Measurements from ENCODE around the gene DOK7. TPM values are rescaled to one million over a fixed set of nuclear protein-coding genes. Genes with fewer than 3 reads are reported as not detected.
"Not testable (repeated sequence)": the region's sequence is repeated elsewhere in the genome, so short reads cannot be mapped to it uniquely, and the experiment has no call there.

The DOK7 gene
- total RNA-seq, 2 donors from 2014 or later: 0.24 to 0.70 TPM

GRCh38 chr4:3495204-3495975 is 32.3 kb downstream of the DOK7 start:
- no peak for ATAC-seq
- intact Hi-C loops (cut with DNase I, micrococcal nuclease): no loop called here
- DNase-seq: no peak

DNA sequence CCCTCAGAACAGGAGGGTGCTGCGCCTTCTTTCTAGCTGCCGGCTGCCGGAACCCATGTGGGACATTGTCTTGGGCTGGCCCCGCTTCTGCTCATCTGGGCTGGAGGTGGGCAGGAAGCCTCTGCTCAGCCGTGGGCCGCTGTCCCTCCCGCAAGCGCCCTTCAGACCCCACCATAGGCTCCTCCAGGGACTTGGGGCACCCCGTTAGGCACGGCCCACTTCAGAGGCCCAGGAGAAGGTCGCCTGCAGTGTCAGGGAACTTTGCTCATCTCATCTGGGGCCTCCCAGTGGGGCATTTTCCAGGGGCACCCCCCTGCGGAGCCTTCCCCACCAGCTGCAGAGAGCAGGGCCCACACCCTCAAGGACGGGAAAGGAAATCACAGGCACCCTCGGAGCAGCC is 32.9 kb downstream of the DOK7 start:
- intact Hi-C loops (cut with DNase I, micrococcal nuclease): no loop called here
- no peak for DNase-seq
- no peak for ATAC-seq

- DNase-seq (no peak), ATAC-seq (peak; percentile 4)
- intact Hi-C loops (cut with DNase I, micrococcal nuclease): no loop called here
Observed at GRCh38 chr4:3497095-3497494, 34.0 kb downstream of the DOK7 start.

- intact Hi-C loops (cut with DNase I, micrococcal nuclease): no loop called here
- DNase-seq (no peak), ATAC-seq (peak; percentile 23)
Observed at GRCh38 chr4:3497523-3498389, 34.6 kb downstream of the DOK7 start.

- intact Hi-C loops (cut with DNase I, micrococcal nuclease): no loop called here
- no peak for DNase-seq
- no peak for ATAC-seq
Observed at GRCh38 chr4:3498407-3498806, 35.3 kb downstream of the DOK7 start.

DNA sequence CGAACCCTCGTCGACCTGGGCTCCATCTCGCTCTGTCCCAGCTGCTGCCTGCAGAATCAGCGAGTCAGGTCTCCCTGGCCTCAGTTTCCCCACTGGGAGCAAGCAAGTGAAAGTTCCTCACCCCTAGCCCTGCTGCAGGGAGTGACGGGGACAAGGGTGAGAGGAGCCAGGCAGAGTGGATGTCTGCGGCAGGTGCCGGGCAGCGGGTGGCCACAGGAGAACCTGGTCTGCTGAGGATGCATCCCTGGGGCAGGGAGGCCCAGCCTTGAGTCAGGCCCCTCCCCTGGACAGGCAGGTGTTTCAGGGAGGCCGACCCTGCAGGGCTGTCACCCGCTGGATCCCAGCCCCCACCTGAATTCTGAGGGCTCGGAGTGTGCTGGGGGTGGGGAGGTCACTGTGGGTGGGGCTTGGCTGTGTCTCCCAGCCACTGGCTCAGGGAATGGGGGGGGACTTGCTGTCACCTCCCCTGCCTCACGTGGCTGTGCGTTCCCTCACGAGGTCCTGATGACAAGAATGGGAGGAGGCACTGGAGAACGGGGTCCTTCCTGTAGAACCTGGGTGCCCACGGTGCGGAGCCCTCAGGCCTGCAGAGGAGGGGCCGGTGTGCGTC is 35.9 kb downstream of the DOK7 start:
- intact Hi-C loops (cut with DNase I, micrococcal nuclease): no loop called here
- ATAC-seq: no peak

GRCh38 chr4:3499710-3500109 is 36.6 kb downstream of the DOK7 start:
- ATAC-seq: no peak
- intact Hi-C loops (cut with DNase I, micrococcal nuclease): no loop called here
- DNase-seq: no peak

More for the DNA sequence above, 35.9 kb downstream of the DOK7 start:
- DNase-seq: no peak

GRCh38 chr4:3500111-3500510 is 37.0 kb downstream of the DOK7 start:
- ATAC-seq (no peak), DNase-seq (no peak)
- intact Hi-C loops (cut with DNase I, micrococcal nuclease): no loop called here

GRCh38 chr4:3500634-3501101 is 37.6 kb downstream of the DOK7 start:
- ATAC-seq (no peak), DNase-seq (no peak)
- intact Hi-C loops (cut with DNase I, micrococcal nuclease): no loop called here

- ATAC-seq (no peak), DNase-seq (no peak)
- intact Hi-C loops (cut with DNase I, micrococcal nuclease): no loop called here
Observed at GRCh38 chr4:3501126-3501824, 38.2 kb downstream of the DOK7 start.

- intact Hi-C loops (cut with DNase I, micrococcal nuclease): no loop called here
- ATAC-seq (no peak), DNase-seq (no peak)
Observed at GRCh38 chr4:3501825-3502425, 38.8 kb downstream of the DOK7 start.

DNA sequence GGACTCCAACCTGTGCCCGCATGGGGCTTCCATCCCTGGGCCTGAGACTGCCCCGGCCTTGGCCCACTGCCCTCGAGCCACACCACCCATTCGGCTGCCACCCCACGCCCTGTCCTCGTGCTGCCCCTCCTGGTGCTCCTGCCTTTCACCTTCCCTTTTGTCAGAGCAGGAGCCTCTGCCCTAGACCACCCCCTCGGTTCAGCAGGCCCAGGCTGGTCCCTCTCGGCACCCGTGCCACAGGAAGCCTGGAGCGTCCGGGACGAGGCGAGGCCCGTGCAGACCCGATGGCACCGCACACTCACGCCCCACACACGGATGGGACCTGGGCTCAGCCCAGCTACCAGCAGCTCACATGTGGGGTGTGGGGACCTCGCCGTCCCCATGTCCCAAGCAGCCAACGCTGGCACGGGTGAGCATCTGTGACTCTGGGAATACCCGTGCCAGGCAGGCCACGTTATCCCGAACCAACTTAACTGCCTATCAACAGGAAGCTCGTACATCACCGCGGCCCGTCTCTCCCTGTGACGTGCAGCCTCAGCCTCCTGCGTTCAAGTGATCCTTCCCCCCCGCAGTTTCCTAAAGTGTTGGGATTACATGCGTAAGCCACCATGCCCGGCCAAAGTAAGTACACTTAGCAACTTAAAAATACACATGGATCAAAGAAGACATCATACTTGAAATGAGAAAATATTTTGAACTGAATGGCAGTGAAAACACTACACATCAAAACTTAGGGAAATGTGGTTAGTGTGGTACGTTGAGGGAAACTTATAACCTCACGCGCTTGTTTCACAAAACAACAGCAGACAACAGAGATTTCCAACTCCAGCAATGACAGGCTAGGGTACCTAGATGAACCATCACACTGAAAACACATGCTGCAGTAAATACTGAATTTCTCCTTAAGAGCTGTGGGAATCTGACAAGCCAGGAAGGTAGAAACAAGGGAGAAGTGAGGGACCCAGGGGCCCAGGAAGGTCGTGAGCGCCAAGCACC is 40.1 kb downstream of the DOK7 start:
- intact Hi-C loops (cut with DNase I, micrococcal nuclease): no loop called here
- no peak for ATAC-seq
- DNase-seq: no peak

- ATAC-seq (no peak), DNase-seq (no peak)
- intact Hi-C loops (cut with DNase I, micrococcal nuclease): no loop called here
Observed at GRCh38 chr4:3505231-3505630, 42.1 kb downstream of the DOK7 start.

DNA sequence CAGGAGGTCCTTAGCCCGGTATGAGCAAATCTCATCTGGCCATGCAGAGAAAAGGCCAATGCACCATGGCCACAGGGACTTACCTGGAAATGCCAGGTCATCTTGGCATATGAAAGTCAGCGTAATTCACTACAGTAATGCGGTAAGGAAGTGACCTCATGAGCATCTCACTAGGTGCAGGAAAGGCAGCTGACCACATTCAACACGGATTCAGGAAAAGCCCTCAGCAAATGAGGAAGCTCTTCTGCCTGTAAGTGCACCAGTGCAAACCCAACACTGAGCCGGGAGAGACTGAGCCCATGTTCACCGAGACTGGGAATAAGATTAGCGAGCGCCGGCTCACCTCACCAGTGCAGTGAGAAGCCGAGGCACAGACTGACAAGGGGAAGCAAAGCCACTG is 45.4 kb downstream of the DOK7 start:
- no peak for DNase-seq
- no peak for ATAC-seq
- intact Hi-C loops (cut with DNase I, micrococcal nuclease): no loop called here

- no peak for DNase-seq
- intact Hi-C loops (cut with DNase I, micrococcal nuclease): no loop called here
- no peak for ATAC-seq
Observed at GRCh38 chr4:3510481-3510880, 47.4 kb downstream of the DOK7 start.

DNA sequence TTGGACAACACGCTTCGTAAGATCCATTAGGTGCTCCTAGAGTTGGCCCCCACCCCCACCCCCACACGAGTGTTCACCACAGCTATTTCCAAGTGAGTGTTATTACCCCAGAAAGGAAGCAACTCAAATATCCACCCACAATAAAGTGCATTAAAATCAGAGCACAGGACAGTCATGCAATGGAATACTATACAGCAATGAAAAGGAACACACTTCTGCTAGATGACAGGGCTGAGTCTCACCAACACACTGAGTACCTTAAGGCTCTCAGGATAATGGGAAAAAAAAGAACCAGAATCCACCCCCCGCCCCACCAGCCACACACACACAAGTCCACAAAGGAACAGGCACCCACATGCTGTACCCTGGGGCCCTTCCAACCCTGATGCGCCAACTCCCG is 48.1 kb downstream of the DOK7 start:
- DNase-seq (no peak), ATAC-seq (no peak)
- intact Hi-C loops (cut with DNase I, micrococcal nuclease): no loop called here

DNA sequence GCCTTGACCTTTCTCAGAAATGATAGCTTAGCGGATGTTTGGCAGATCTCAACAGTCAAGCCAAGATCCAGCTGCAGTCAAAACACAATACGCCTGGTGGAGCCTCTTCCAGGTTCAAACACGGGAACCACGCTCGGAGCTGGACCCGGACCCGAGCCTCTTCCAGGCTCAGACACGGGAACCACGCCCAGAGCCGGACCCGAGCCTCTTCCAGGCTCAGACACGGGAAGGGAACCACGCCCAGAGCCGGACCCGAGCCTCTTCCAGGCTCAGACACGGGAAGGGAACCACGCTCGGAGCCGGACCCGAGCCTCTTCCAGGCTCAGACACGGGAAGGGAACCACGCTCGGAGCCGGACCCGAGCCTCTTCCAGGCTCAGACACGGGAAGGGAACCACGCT is 48.5 kb downstream of the DOK7 start:
- ATAC-seq; DNase-seq; intact Hi-C loops (cut with DNase I, micrococcal nuclease): not testable (repeated sequence)

DNA sequence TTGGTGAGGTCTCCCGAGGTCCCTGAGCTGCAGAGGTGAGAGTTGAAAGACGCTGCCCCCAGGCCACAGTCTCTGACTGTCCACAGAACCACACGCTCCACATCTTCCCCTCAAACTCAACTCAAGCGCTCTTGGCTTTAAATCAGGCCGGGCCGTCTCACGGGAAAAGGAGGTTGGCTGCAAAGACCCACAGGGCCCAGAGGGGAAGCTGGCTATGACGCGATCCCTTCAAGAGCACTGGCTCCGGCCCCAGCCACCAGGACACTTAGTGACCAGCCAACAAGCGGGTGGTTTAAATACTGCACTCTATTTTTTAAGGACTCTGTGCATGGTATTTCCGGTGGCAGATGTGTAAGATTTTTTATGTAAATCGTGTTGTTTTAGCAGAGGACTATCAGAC is 49.2 kb downstream of the DOK7 start:
- DNase-seq: no peak
- intact Hi-C loops (cut with DNase I, micrococcal nuclease): no loop called here
- no peak for ATAC-seq

All from left colon (tissue), 2 donors.